Hepatocyte (in vitro differentiated cells): ENCODE results near the gene FOXO6.

Experiments used
- EZH2 ChIP-seq: fragments of 200-600 bp; sonication (generic); IDR thresholded peaks from 2 replicates; pipeline ENCODE4 v1.6.1; 2016; ENCODE audit warnings: antibody characterized with exemption, mild to moderate bottlenecking, borderline replicate concordance
- EZH2phosphoT487 ChIP-seq: fragments of 200-600 bp; sonication (generic); IDR thresholded peaks from one replicate; pipeline ENCODE4 v1.6.1; 2018; ENCODE audit warnings: antibody characterized with exemption, mild to moderate bottlenecking, low read depth, moderate library complexity; ENCODE audit not compliant: unreplicated experiment, severe bottlenecking
- TF ChIP-seq, protein P1 (sequence below): fragments of 200-600 bp; sonication (generic); IDR thresholded peaks from 2 replicates; pipeline ENCODE4 v1.5.1; 2016; ENCODE audit warnings: antibody characterized with exemption, mild to moderate bottlenecking; ENCODE audit not compliant: poor library complexity

DNA sequence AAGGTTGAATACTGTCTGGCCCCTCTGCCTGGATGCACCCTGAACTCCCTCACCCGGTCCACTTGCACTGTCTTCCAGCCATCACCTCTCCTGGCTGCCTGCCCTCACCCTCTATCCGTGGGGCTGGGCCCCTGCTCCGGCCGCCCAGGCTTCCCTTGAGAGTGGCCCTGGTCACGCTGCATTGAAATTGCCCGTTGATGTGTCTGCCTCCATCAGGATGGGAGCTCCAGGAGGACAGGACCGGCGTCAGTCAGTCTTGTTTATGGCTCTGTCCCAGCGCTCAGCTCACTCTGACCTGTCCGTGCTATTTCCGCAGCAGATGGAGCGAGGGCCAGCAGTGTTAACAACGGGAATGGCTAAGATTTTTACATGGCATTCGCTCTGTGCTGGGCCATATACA is 34.9 kb downstream of the FOXO6 start:
- TF ChIP-seq, protein P1, sequence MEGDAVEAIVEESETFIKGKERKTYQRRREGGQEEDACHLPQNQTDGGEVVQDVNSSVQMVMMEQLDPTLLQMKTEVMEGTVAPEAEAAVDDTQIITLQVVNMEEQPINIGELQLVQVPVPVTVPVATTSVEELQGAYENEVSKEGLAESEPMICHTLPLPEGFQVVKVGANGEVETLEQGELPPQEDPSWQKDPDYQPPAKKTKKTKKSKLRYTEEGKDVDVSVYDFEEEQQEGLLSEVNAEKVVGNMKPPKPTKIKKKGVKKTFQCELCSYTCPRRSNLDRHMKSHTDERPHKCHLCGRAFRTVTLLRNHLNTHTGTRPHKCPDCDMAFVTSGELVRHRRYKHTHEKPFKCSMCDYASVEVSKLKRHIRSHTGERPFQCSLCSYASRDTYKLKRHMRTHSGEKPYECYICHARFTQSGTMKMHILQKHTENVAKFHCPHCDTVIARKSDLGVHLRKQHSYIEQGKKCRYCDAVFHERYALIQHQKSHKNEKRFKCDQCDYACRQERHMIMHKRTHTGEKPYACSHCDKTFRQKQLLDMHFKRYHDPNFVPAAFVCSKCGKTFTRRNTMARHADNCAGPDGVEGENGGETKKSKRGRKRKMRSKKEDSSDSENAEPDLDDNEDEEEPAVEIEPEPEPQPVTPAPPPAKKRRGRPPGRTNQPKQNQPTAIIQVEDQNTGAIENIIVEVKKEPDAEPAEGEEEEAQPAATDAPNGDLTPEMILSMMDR, result no peak
- no peak for TF ChIP-seq EZH2
- TF ChIP-seq EZH2phosphoT487, result no peak
